Measurements from ENCODE around the gene TAS2R31.
"Not testable (repeated sequence)": the region's sequence is repeated elsewhere in the genome, so short reads cannot be mapped to it uniquely, and the experiment has no call there.

GRCh38 chr12:11062194-11062593 lies 31.0 kb upstream of the TAS2R31 start, which contains the start of gene TAS2R46:
- TF ChIP-seq POLR2AphosphoS5, POLR2A (IDR thresholded peaks at IDR 0.05): not testable (repeated sequence)
- TF ChIP-seq, protein P1, sequence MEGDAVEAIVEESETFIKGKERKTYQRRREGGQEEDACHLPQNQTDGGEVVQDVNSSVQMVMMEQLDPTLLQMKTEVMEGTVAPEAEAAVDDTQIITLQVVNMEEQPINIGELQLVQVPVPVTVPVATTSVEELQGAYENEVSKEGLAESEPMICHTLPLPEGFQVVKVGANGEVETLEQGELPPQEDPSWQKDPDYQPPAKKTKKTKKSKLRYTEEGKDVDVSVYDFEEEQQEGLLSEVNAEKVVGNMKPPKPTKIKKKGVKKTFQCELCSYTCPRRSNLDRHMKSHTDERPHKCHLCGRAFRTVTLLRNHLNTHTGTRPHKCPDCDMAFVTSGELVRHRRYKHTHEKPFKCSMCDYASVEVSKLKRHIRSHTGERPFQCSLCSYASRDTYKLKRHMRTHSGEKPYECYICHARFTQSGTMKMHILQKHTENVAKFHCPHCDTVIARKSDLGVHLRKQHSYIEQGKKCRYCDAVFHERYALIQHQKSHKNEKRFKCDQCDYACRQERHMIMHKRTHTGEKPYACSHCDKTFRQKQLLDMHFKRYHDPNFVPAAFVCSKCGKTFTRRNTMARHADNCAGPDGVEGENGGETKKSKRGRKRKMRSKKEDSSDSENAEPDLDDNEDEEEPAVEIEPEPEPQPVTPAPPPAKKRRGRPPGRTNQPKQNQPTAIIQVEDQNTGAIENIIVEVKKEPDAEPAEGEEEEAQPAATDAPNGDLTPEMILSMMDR (IDR thresholded peaks at IDR 0.05), result not testable (repeated sequence)
